NCI-H2196 treated with DMSO at 0.1 percent for 48 hours (cell line): Measurements from ENCODE around the gene N4BP2L1.

Experiments used
- DNase-seq: peaks from one replicate; lab custom pipeline; 2025; ENCODE audit not compliant: unreplicated experiment; lab: John Stamatoyannopoulos, UW

N4BP2L1 gene

GRCh38 chr13:32427852-32428580 is at the start of gene N4BP2L1:
Gene N4BP2L1 (minus strand): TSS chr13:32428130. CDS start chr13:32428082, 48 bp downstream.
- no peak for DNase-seq

GRCh38 chr13:32476892-32477291 is 49.0 kb upstream of the N4BP2L1 start:
- DNase-seq, result no peak

DNA sequence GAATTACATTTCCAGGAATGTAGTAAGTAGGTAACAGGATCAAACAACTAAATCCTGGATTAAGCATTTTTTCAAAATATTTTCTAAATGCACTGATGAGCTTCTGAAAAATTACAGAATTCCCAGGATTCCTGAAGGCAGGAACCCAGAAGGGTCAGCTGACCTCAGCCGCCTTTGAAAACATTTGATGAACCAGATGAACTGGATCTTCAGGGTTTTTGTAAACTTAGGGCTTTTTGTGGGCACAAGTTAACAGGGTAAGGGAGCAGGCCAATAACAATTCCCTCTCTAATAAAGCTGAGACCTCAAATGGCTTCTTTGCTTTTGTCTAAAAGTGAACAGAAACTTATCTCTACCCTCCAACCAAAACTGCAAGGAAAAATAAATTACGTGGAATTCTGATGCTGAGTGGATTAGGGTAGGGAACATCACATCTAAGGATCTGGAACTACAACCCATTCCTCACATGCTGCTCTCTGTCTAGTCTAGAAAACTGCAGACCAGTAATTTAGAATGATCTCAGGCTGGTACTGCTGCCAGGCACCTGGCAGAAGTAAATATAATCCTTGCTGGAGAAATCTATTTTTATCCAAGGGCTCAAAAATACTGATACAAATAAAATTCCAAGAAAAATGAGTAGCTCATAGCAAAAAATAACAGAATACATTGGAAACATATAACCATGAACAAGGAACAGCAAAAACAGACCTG is 48.2 kb upstream of the N4BP2L1 start:
- DNase-seq, result no peak

- no peak for DNase-seq
Measured at GRCh38 chr13:32474999-32475792, 47.3 kb upstream of the N4BP2L1 start.

DNA sequence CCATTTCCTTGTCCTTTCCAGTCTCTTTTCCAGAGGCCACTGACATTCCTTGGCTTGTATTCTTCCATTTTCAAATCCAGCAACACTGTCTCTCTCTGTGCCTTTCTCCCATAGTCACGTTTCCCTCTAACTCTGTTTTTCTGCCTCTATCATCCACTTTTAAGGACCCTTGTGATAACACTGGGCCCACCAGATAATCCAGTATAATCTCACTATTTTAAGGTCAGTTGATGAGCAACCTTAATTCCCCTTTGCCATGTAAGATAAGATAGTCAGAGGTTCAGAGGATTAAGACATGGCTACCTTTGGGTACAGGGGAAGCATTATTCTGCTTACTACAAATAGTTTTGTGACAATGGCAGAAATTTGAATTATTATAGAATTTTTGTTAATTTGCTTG is 45.7 kb upstream of the N4BP2L1 start:
- no peak for DNase-seq

- DNase-seq, result no peak
Measured at GRCh38 chr13:32472194-32472621, 44.3 kb upstream of the N4BP2L1 start.

- DNase-seq, result no peak
Measured at GRCh38 chr13:32471187-32471922, 43.4 kb upstream of the N4BP2L1 start.

DNA sequence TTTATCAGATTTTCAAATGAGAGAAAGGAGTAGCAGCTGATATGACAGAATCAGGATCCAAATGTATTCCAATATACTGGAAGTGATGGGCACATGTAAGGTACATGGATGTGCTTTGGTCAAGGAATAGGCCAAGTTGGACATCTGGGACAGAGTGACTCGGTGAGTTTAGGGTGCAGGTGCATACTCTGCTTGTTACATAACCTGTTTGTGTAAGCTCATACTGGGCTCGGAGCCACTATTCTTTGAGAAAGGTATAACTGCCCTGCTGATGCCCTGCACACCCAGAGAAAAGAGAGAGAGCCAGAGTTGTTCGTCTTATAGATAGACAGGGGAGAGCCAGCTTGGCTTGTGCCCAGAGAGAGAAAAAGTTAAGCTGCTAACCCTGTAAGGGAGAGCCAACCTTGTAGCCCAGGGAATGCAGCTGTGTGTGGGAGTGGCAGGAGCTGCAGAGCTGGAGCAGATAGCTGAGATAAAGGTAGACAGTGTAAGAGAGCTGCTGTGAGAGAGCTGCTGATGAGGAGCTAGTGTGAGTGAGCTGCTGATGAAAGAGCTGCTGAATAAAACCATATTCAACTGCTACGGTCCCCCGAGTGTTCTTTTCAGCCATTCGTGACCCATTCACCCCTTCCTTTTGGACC is 40.7 kb upstream of the N4BP2L1 start:
- no peak for DNase-seq

DNA sequence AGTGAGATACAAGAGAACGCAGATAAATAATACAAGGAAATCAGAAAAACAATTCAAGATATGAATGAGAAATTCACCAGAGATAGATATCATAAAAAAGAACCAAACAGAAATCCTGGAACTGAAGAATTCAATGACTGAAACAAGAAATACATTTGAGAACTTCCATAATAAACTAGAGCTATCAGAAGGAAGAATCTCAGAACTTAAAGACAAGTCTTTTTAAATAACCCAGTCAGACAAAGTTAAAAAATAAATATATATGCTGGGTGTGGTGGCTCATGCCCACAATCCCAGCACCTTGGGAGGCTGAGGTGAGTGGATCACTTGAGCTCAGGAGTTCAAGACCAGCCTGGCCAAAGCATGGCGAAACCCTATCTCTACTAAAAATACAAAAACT is 28.7 kb upstream of the N4BP2L1 start:
- DNase-seq, result no peak

- no peak for DNase-seq
Measured at GRCh38 chr13:32455594-32455903, 27.6 kb upstream of the N4BP2L1 start.

DNA sequence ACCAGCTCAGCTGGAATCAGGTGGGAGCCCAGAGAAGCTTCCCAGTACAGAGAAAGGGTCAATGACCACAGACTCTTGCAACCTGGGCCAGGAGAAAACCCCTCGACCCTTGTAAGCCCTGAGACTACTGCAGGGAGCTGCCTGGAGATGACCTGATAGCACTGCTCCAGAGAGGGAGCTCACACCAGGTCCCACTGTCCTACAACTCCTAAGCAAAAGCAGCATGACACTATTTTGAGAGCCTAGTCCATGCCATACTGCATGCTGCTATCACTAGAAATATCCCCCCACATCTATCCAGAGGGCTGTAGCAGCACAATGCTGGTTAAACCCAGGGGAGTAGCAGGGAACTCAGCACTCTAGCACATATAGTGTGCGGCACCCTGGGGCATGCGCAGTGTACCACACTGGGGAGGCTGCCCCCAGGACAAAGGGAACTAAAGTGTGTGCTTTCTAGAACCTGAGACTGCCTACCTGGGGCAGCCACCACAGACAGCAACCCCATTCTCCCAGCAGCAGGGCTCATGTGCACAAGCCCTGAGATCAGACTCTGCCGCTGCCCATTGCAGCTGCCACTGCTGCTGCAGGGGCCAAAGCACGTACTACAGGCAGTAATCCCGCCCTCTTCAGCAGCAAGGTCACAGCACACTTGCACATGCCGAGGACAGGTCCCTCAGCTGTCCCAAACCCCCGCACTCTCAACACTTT is 27.1 kb upstream of the N4BP2L1 start:
- no peak for DNase-seq

DNA sequence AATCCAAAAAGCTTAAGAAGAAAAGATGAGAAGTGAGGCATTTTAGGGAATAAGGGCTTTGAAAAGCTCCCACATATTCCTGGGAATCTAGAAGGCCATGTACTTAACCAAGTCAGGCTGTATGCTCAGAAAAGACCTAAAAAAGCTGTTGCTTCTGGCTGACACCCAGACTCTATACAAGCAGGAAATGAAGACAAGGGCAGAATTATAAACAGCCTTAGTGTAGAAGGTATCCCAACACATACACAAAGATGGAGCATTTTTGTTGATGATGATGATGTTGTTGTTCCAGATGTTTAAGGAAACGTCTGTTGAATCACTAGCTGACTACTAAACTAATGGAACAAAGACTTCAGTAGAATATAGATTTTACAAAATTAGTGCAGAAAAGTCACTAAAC is 26.1 kb upstream of the N4BP2L1 start:
- DNase-seq, result no peak

GRCh38 chr13:32448972-32449371 is 21.0 kb upstream of the N4BP2L1 start:
- DNase-seq, result no peak

GRCh38 chr13:32447894-32448623 is 20.1 kb upstream of the N4BP2L1 start:
- DNase-seq, result no peak

DNA sequence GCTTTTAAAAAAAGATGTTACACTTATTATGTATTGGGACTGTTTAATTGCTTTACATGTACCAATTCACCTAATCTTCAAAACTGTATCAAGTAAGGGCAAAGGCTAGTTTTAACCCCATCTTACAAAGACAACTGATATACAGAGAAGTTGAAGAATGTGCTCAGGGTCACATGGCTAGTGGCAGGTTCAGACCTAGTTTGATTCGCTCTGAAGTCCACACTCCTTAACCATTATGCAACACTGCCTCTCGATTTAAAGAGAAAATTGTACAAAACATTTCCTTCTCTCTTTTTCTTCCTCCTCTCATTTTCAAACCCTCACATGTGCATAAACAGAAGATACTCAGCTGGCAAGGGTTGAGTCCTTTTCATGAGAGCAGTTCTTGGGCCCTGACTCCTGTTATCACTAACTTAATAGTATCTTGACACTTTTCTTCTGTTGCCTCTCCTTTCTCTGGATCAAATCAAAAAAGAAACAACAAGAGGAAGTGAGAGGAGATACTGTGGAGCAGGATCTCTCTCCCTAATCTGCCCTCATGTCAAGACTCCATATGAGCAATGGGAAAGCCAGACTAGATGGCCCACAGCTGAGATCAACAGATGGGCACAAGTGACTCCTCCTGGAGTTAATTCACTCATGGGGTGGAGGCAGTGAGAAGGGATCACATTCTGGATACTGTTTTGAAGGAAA is 19.0 kb upstream of the N4BP2L1 start:
- DNase-seq, result no peak

DNA sequence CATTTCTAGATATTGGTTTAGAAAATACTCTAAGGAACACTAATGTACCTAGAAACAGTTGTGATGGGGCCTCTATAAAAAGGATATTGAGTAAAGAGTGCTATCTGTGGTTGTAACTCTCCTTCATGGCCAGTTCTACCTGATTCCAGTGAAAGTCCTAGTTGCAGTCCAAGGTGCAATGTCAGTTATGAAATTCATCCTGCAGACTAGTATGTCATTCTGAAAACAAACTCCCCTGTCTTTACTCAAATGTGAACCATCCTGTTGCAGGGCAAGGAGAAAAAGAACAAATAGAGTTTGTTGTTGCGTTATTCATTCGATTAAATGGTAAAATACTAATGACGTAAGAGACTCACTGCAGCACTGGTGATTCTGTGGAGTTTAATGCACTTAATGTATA is 18.3 kb upstream of the N4BP2L1 start:
- no peak for DNase-seq

GRCh38 chr13:32445461-32445860 is 17.5 kb upstream of the N4BP2L1 start:
- no peak for DNase-seq

DNA sequence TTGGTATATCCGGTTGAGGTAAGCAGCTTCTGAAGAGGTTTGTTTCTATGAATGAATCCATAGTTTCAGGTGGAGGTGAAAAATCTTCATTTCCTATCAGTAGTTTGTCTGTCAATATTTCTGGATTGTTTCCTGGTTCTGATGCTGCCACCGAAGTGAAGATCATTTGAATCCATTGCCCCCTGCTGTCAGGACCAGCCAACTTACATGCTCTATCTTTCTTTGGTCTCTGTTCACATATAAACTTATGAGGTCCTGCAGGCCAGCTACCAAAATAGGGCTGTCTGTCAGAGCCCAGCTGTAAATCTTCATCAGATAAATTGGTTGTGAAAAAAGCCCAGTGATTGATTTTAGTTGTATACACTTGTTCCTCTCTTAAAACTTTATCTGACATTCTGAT is 15.2 kb upstream of the N4BP2L1 start:
- DNase-seq, result no peak

GRCh38 chr13:32438871-32439270 is 10.9 kb upstream of the N4BP2L1 start:
- DNase-seq, result no peak
